Panc1 (cell line): ENCODE data around the gene RCSD1. TPM values are rescaled to one million over a fixed set of nuclear protein-coding genes. Genes with fewer than 3 reads are reported as not detected.
"Not testable (repeated sequence)": the region's sequence is repeated elsewhere in the genome, so short reads cannot be mapped to it uniquely, and the experiment has no call there.

ENCODE experiments used
- ATAC-seq: fragments of 200-7000 bp; cut with Tn5 transposase; 2 replicates; pipeline ENCODE4 v1.9.1; 2020; ENCODE audit warnings: mild to moderate bottlenecking, moderate library complexity
- BruUV-seq: library from RNA; stranded (reverse); fragments of 400-500 nt; replicated peaks from 2 replicates; lab custom pipeline; 2021; lab: Mats Ljungman, UMichigan
- CTCF ChIA-PET: fragments of 300-600 bp; sonication (Branson Sonifier 250); formaldehyde crosslinking; loops from one replicate; lab custom pipeline; 2022; ENCODE audit warnings: antibody characterized with exemption; lab: Charles Lee
- POLR2A ChIA-PET: fragments of 300-600 bp; sonication (Branson Sonifier 250); formaldehyde crosslinking; loops from one replicate; lab custom pipeline; 2022; ENCODE audit warnings: antibody characterized with exemption; lab: Charles Lee
- DNase-seq: peaks from one replicate; pipeline ENCODE4 v3.0.0-alpha.2; 2010; ENCODE audit warnings: low read depth, low spot score
- H3K27ac ChIP-seq: 2 replicates; pipeline ENCODE4 v1.5.1; 2011; ENCODE audit warnings: mild to moderate bottlenecking, low read length, inconsistent platforms
- H3K27me3 ChIP-seq: fragments of 200-500 bp; sonication (Bioruptor generic); 2 replicates; pipeline ENCODE4 v1.6.0; 2014; ENCODE audit warnings: low read length, inconsistent platforms; ENCODE audit not compliant: control insufficient read depth, insufficient read depth
- H3K36me3 ChIP-seq: fragments of 200-500 bp; sonication (Bioruptor generic); 2 replicates; pipeline ENCODE4 v1.5.1; 2014; ENCODE audit warnings: inconsistent platforms, mild to moderate bottlenecking, low read length, moderate library complexity; ENCODE audit not compliant: control insufficient read depth, insufficient read depth
- H3K4me1 ChIP-seq: 2 replicates; pipeline ENCODE4 v1.5.1; 2011; ENCODE audit warnings: inconsistent platforms, mild to moderate bottlenecking, low read length, moderate library complexity; ENCODE audit not compliant: control insufficient read depth, insufficient read depth
- H3K4me3 ChIP-seq, 2 experiments: 2 replicates each; pipeline ENCODE4 v1.5.1; 2011 to 2012; ENCODE audit warnings: low read depth in 2 of 2, low read length in 2 of 2, mild to moderate bottlenecking in 2 of 2, inconsistent platforms in 1 of 2, moderate library complexity in 1 of 2
- H3K9me3 ChIP-seq: fragments of 200-500 bp; sonication (Bioruptor generic); 2 replicates; pipeline ENCODE4 v1.5.1; 2014; ENCODE audit warnings: low read depth, mild to moderate bottlenecking, inconsistent platforms, low read length, moderate library complexity; ENCODE audit not compliant: control insufficient read depth, insufficient read depth
- CTCF ChIP-seq: fragments of 450-650 bp; IDR thresholded peaks from 2 replicates; pipeline ENCODE4 v1.5.1; 2017; ENCODE audit warnings: mild to moderate bottlenecking
- POLR2AphosphoS5 ChIP-seq: IDR thresholded peaks from 2 replicates; pipeline ENCODE4 v1.6.1; 2012; ENCODE audit warnings: mild to moderate bottlenecking, low read depth, low read length, moderate library complexity
- REST ChIP-seq, 2 experiments: IDR thresholded peaks; 2 replicates each; pipeline ENCODE4 v1.6.1; 2011 to 2012; ENCODE audit warnings: low read depth in 2 of 2, control low read depth in 1 of 2, low read length in 1 of 2, mild to moderate bottlenecking in 1 of 2, moderate library complexity in 1 of 2; ENCODE audit not compliant: insufficient read depth in 1 of 2
- SIN3A ChIP-seq: IDR thresholded peaks from 2 replicates; pipeline ENCODE4 v1.6.1; 2012; ENCODE audit warnings: low read depth, mild to moderate bottlenecking, low read length, moderate library complexity, borderline replicate concordance; ENCODE audit not compliant: insufficient read depth
- TCF7L2 ChIP-seq: IDR thresholded peaks from 2 replicates; pipeline ENCODE4 v1.6.1; 2011; ENCODE audit warnings: mild to moderate bottlenecking, low read depth, low read length, inconsistent platforms
- in situ Hi-C: cut with HindIII; loops from 2 replicates; pipeline ENCODE4 v1.10.0; 2016; ENCODE audit warnings: low sequenced_read_pairs, low pct_unique_long_range_greater_than_20kb
- intact Hi-C: fragments of 100-400 bp; cut with micrococcal nuclease; formaldehyde crosslinking; loops from one replicate; pipeline ENCODE4 v1.10.0; 2022; ENCODE audit not compliant: unreplicated experiment
- total RNA-seq: library from RNA; stranded (reverse); gene quantifications from one replicate; pipeline ENCODE4 v1.2.1, GENCODE V29; 2021; ENCODE audit not compliant: unreplicated experiment

Gene RCSD1
- total RNA-seq, 1 experiment from 2014 or later, result 1.4 TPM

- no peaks in the 10 kb centered on the region for H3K36me3 ChIP-seq
- DNase-seq, result no peak
- no peak overlapping the region for H3K4me3 ChIP-seq
- intact Hi-C loops (no loop called here), in situ Hi-C loops (no loop called here)
- ChIA-PET CTCF (no interaction called here), POLR2A (no interaction called here)
- no TSS peak for BruUV-seq
- TF ChIP-seq TCF7L2 (no peak), REST (IDR thresholded peaks at IDR 0.05; ENCODE audit: insufficient read depth in 1 of 2, low read depth in 2 of 2, low read length in 1 of 2) (no peak)
- no peak for ATAC-seq
- H3K27ac ChIP-seq, result no peak overlapping the region
- no peaks in the 10 kb centered on the region for H3K9me3 ChIP-seq
- no peaks in the 10 kb centered on the region for H3K4me1 ChIP-seq
- H3K27me3 ChIP-seq, result no peaks in the 10 kb centered on the region
These were observed 18.0 kb upstream of the RCSD1 start for GRCh38 chr1:167611983-167612382.

- H3K27me3 ChIP-seq, result no peaks in the 10 kb centered on the region
- DNase-seq, result no peak
- H3K4me3 ChIP-seq, result no peak overlapping the region
- H3K9me3 ChIP-seq, result no peaks in the 10 kb centered on the region
- no peaks in the 10 kb centered on the region for H3K4me1 ChIP-seq
- in situ Hi-C loops (no loop called here), intact Hi-C loops (no loop called here)
- no TSS peak for BruUV-seq
- TF ChIP-seq CTCF (no peak), TCF7L2 (no peak), POLR2AphosphoS5 (no peak), SIN3A (no peak), REST (IDR thresholded peaks at IDR 0.05; ENCODE audit: insufficient read depth in 1 of 2, low read depth in 2 of 2, low read length in 1 of 2) (no peak)
- H3K27ac ChIP-seq, result no peak overlapping the region
- H3K36me3 ChIP-seq, result no peaks in the 10 kb centered on the region
- POLR2A ChIA-PET, result no interaction called here
- ATAC-seq, result no peak
- CTCF ChIA-PET, result no interaction called here
These were observed 17.2 kb upstream of the RCSD1 start for GRCh38 chr1:167612587-167613385.

GRCh38 chr1:167613984-167614383 lies 16.0 kb upstream of the RCSD1 start:
- DNase-seq, H3K36me3 ChIP-seq, BruUV-seq, POLR2A ChIA-PET, CTCF ChIA-PET, H3K27ac ChIP-seq, in situ Hi-C loops, H3K27me3 ChIP-seq, H3K4me1 ChIP-seq, H3K9me3 ChIP-seq, H3K4me3 ChIP-seq, ATAC-seq, intact Hi-C loops: not testable (repeated sequence)
